ENCODE results near the gene KDM2A.

GRCh38 chr11:67119585-67120391 lies 725 bp downstream of the KDM2A start:
- TF ChIP-seq POLR2A (IDR thresholded peaks at IDR 0.05; ENCODE audit: extremely low read depth, insufficient read length): no peak
- no peak for TF ChIP-seq CTCF (IDR thresholded peaks at IDR 0.05; ENCODE audit: low read depth, low read length)
- TF ChIP-seq MAX (IDR thresholded peaks at IDR 0.05; ENCODE audit: low read depth, low read length): no peak
- no peak for TF ChIP-seq MYC (IDR thresholded peaks at IDR 0.05; ENCODE audit: low read depth, low read length)

All from NB4 (cell line).